ENCODE measurements around the gene NDUFV2.

DNA sequence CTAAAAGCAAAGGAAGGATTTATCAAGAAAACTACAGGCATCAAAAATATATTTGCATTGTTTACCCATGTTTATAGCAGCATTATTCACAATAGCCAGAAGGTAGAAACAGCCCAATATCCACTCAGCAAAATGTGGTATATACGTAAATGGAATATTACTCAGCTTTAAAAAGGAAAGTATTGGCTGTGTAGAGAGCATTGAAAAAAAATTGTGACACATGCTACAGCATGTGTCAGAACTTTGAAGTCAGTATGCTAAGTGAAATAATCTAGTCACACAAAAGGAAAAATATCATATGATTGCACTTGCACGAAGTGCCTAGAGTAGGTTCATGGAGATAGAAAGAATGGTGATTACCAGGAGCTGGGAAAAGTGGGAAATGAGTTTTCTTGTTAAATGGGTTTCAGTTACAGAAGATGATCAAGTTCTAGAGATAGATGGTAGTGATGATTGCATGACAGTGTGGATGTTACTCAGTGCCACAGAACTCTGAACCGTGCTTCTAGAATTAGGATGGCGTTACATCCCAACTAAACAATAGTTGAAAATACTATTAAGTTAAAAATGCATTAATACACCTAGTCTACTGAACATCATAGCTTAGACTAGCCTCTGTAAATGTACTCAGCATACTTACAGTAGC lies 54.2 kb downstream of the NDUFV2 start:
- TF ChIP-seq, protein P1, sequence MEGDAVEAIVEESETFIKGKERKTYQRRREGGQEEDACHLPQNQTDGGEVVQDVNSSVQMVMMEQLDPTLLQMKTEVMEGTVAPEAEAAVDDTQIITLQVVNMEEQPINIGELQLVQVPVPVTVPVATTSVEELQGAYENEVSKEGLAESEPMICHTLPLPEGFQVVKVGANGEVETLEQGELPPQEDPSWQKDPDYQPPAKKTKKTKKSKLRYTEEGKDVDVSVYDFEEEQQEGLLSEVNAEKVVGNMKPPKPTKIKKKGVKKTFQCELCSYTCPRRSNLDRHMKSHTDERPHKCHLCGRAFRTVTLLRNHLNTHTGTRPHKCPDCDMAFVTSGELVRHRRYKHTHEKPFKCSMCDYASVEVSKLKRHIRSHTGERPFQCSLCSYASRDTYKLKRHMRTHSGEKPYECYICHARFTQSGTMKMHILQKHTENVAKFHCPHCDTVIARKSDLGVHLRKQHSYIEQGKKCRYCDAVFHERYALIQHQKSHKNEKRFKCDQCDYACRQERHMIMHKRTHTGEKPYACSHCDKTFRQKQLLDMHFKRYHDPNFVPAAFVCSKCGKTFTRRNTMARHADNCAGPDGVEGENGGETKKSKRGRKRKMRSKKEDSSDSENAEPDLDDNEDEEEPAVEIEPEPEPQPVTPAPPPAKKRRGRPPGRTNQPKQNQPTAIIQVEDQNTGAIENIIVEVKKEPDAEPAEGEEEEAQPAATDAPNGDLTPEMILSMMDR (conservative IDR thresholded peaks at IDR 0.05; ENCODE audit: low read depth, low read length) = no peak
- no peak for TF ChIP-seq EZH2 (IDR thresholded peaks at IDR 0.05; ENCODE audit: low read length, unreplicated experiment)
